Measurements from ENCODE around the gene B3GALT5.
"Not testable (repeated sequence)": the region's sequence is repeated elsewhere in the genome, so short reads cannot be mapped to it uniquely, and the experiment has no call there.

Gene B3GALT5

GRCh38 chr21:39669485-39669884 lies 56.7 kb downstream of the B3GALT5 start:
- DNase-seq: no peak

- no peak for DNase-seq
Measured at GRCh38 chr21:39669976-39670661, 57.4 kb downstream of the B3GALT5 start.

GRCh38 chr21:39670701-39671100 lies 58.0 kb downstream of the B3GALT5 start:
- no peak for DNase-seq

GRCh38 chr21:39671986-39672385 lies 59.2 kb downstream of the B3GALT5 start:
- DNase-seq: no peak

GRCh38 chr21:39673163-39673562 lies 60.4 kb downstream of the B3GALT5 start:
- DNase-seq: no peak

- no peak for DNase-seq
Measured at GRCh38 chr21:39673736-39674135, 61.0 kb downstream of the B3GALT5 start.

- DNase-seq: no peak
Measured at GRCh38 chr21:39674801-39675200, 62.1 kb downstream of the B3GALT5 start.

- DNase-seq: no peak
Measured at GRCh38 chr21:39675590-39675989, 62.9 kb downstream of the B3GALT5 start.

- no peak for DNase-seq
Measured at GRCh38 chr21:39675993-39676661, 63.4 kb downstream of the B3GALT5 start.

- no peak for DNase-seq
Measured at GRCh38 chr21:39680216-39680615, 67.5 kb downstream of the B3GALT5 start.

GRCh38 chr21:39681257-39681656 lies 68.5 kb downstream of the B3GALT5 start:
- no peak for DNase-seq

GRCh38 chr21:39681845-39682244 lies 69.1 kb downstream of the B3GALT5 start:
- no peak for DNase-seq

GRCh38 chr21:39685236-39685635 lies 72.5 kb downstream of the B3GALT5 start:
- no peak for DNase-seq

- no peak for DNase-seq
Measured at GRCh38 chr21:39685991-39686390, 73.3 kb downstream of the B3GALT5 start.

- no peak for DNase-seq
Measured at GRCh38 chr21:39686646-39687468, 74.1 kb downstream of the B3GALT5 start.

- no peak for DNase-seq
Measured at GRCh38 chr21:39688010-39688409, 75.3 kb downstream of the B3GALT5 start.

GRCh38 chr21:39689860-39690259 lies 77.1 kb downstream of the B3GALT5 start:
- not testable (repeated sequence) for DNase-seq

GRCh38 chr21:39690454-39690853 lies 77.7 kb downstream of the B3GALT5 start:
- no peak for DNase-seq

GRCh38 chr21:39694750-39695149 lies 82.0 kb downstream of the B3GALT5 start:
- no peak for DNase-seq

- no peak for DNase-seq
Measured at GRCh38 chr21:39696196-39696595, 83.5 kb downstream of the B3GALT5 start.

GRCh38 chr21:39696618-39697017 lies 83.9 kb downstream of the B3GALT5 start:
- no peak for DNase-seq

GRCh38 chr21:39700318-39700717 lies 87.6 kb downstream of the B3GALT5 start:
- no peak for DNase-seq

GRCh38 chr21:39703578-39703977 lies 90.8 kb downstream of the B3GALT5 start:
- DNase-seq: no peak

GRCh38 chr21:39705849-39706248 lies 93.1 kb downstream of the B3GALT5 start:
- no peak for DNase-seq

All from AML-193 (cell line).